MG63 (cell line): Measurements from ENCODE around the gene CLSTN1. TPM values are rescaled to one million over a fixed set of nuclear protein-coding genes. Genes with fewer than 3 reads are reported as not detected.
A peak's percentile ranks its signal among the peaks of the same experiment; 100 is the strongest.

Experiments used
- DNase-seq: peaks from one replicate; pipeline ENCODE4 v3.0.0-alpha.2; 2020
- H3K27me3 ChIP-seq: fragments of 250-450 bp; sonication (Bioruptor Pico); 2 replicates; pipeline ENCODE4 v1.5.1; 2020; ENCODE audit warnings: mild to moderate bottlenecking, moderate library complexity
- H3K36me3 ChIP-seq: fragments of 250-450 bp; sonication (Bioruptor Pico); 2 replicates; pipeline ENCODE4 v1.5.1; 2020; ENCODE audit warnings: mild to moderate bottlenecking, moderate library complexity
- H3K4me3 ChIP-seq: fragments of 250-450 bp; sonication (Bioruptor Pico); 2 replicates; pipeline ENCODE4 v1.5.1; 2020; ENCODE audit warnings: mild to moderate bottlenecking, moderate library complexity
- H3K9me3 ChIP-seq: fragments of 250-450 bp; sonication (Bioruptor Pico); 2 replicates; pipeline ENCODE4 v1.5.1; 2020; ENCODE audit warnings: mild to moderate bottlenecking, moderate library complexity
- total RNA-seq: library from RNA; depleted of rRNA; stranded (reverse); fragments of >200 nt; shearing (Covaris generic); gene quantifications from 2 replicates; pipeline ENCODE4 v1.2.3, GENCODE V29; 2014; ENCODE audit warnings: low replicate concordance

Gene CLSTN1
- total RNA-seq, 1 experiment from 2014 or later, result 43.6 TPM

- H3K4me3 ChIP-seq, result no peak overlapping the region
- no peaks in the 10 kb centered on the region for H3K27me3 ChIP-seq
- no peaks in the 10 kb centered on the region for H3K36me3 ChIP-seq
- no peaks in the 10 kb centered on the region for H3K9me3 ChIP-seq
- DNase-seq, result no peak
Observed at GRCh38 chr1:9703165-9703509, 120.6 kb downstream of the CLSTN1 start.

- no peaks in the 10 kb centered on the region for H3K9me3 ChIP-seq
- H3K4me3 ChIP-seq, result no peak overlapping the region
- peak; percentile 61 for DNase-seq
- H3K36me3 ChIP-seq, result no peaks in the 10 kb centered on the region
- no peaks in the 10 kb centered on the region for H3K27me3 ChIP-seq
Observed at GRCh38 chr1:9701665-9702064, 122.1 kb downstream of the CLSTN1 start.

GRCh38 chr1:9700340-9700739 lies 123.4 kb downstream of the CLSTN1 start:
- no peaks in the 10 kb centered on the region for H3K9me3 ChIP-seq
- no peaks in the 10 kb centered on the region for H3K27me3 ChIP-seq
- no peaks in the 10 kb centered on the region for H3K36me3 ChIP-seq
- H3K4me3 ChIP-seq, result no peak overlapping the region
- peak; percentile 79 for DNase-seq

GRCh38 chr1:9699361-9699760 lies 124.4 kb downstream of the CLSTN1 start:
- Histone ChIP-seq H3K9me3 (no peaks in the 10 kb centered on the region), H3K27me3 (no peaks in the 10 kb centered on the region), H3K36me3 (no peaks in the 10 kb centered on the region), H3K4me3 (no peak overlapping the region)
- DNase-seq, result no peak

- Histone ChIP-seq H3K9me3 (no peaks in the 10 kb centered on the region), H3K27me3 (no peaks in the 10 kb centered on the region), H3K4me3 (no peak overlapping the region), H3K36me3 (no peaks in the 10 kb centered on the region)
- no peak for DNase-seq
Observed at GRCh38 chr1:9696793-9697192, 127.0 kb downstream of the CLSTN1 start.

- H3K4me3 ChIP-seq, result no peak overlapping the region
- no peak for DNase-seq
Observed at GRCh38 chr1:9691691-9692090, 132.1 kb downstream of the CLSTN1 start.

GRCh38 chr1:9691108-9691445 lies 132.7 kb downstream of the CLSTN1 start:
- DNase-seq, result peak; percentile 15
- Histone ChIP-seq H3K36me3 (no peaks in the 10 kb centered on the region), H3K4me3 (no peak overlapping the region), H3K27me3 (no peaks in the 10 kb centered on the region), H3K9me3 (no peaks in the 10 kb centered on the region)

More at GRCh38 chr1:9691691-9692090, 132.1 kb downstream of the CLSTN1 start:
- Histone ChIP-seq H3K9me3 (no peaks in the 10 kb centered on the region), H3K27me3 (no peaks in the 10 kb centered on the region), H3K36me3 (no peaks in the 10 kb centered on the region)

GRCh38 chr1:9690440-9691107 lies 133.2 kb downstream of the CLSTN1 start:
- Histone ChIP-seq H3K36me3 (no peaks in the 10 kb centered on the region), H3K27me3 (no peaks in the 10 kb centered on the region), H3K4me3 (no peak overlapping the region; the same call in 1 of the 2 replicates), H3K9me3 (no peaks in the 10 kb centered on the region)
- no peak for DNase-seq

GRCh38 chr1:9689971-9690381 lies 133.8 kb downstream of the CLSTN1 start:
- Histone ChIP-seq H3K27me3 (no peaks in the 10 kb centered on the region), H3K4me3 (peak overlapping the region; percentile 49)
- peak; percentile 19 for DNase-seq

GRCh38 chr1:9689011-9689706 lies 134.6 kb downstream of the CLSTN1 start:
- peak; percentile 74 for DNase-seq
- no peaks in the 10 kb centered on the region for H3K9me3 ChIP-seq
- H3K27me3 ChIP-seq, result no peaks in the 10 kb centered on the region
- H3K4me3 ChIP-seq, result peak overlapping the region; percentile 49
- no peaks in the 10 kb centered on the region for H3K36me3 ChIP-seq

More at GRCh38 chr1:9689971-9690381, 133.8 kb downstream of the CLSTN1 start:
- Histone ChIP-seq H3K9me3 (no peaks in the 10 kb centered on the region), H3K36me3 (no peaks in the 10 kb centered on the region)

- Histone ChIP-seq H3K27me3 (no peaks in the 10 kb centered on the region), H3K4me3 (peak overlapping the region; percentile 49), H3K36me3 (no peaks in the 10 kb centered on the region), H3K9me3 (no peaks in the 10 kb centered on the region)
- DNase-seq, result no peak
Observed at GRCh38 chr1:9688599-9688998, 135.2 kb downstream of the CLSTN1 start.

- peak; percentile 19 for DNase-seq
- H3K9me3 ChIP-seq, result no peaks in the 10 kb centered on the region
- H3K27me3 ChIP-seq, result no peaks in the 10 kb centered on the region
- H3K4me3 ChIP-seq, result peak overlapping the region; percentile 33
- H3K36me3 ChIP-seq, result no peaks in the 10 kb centered on the region
Observed at GRCh38 chr1:9687874-9688582, 135.7 kb downstream of the CLSTN1 start.

GRCh38 chr1:9687120-9687873 lies 136.5 kb downstream of the CLSTN1 start:
- Histone ChIP-seq H3K4me3 (peak overlapping the region; percentile 33), H3K27me3 (no peaks in the 10 kb centered on the region), H3K9me3 (no peaks in the 10 kb centered on the region), H3K36me3 (no peaks in the 10 kb centered on the region)
- DNase-seq, result peak; percentile 73

GRCh38 chr1:9684801-9685200 lies 139.0 kb downstream of the CLSTN1 start:
- H3K27me3 ChIP-seq, result no peaks in the 10 kb centered on the region
- no peak for DNase-seq
- no peaks in the 10 kb centered on the region for H3K9me3 ChIP-seq
- no peaks in the 10 kb centered on the region for H3K36me3 ChIP-seq
- H3K4me3 ChIP-seq, result no peak overlapping the region

GRCh38 chr1:9680828-9681227 lies 142.9 kb downstream of the CLSTN1 start:
- DNase-seq, result no peak
- H3K27me3 ChIP-seq, result no peaks in the 10 kb centered on the region
- no peaks in the 10 kb centered on the region for H3K36me3 ChIP-seq

GRCh38 chr1:9680091-9680490 lies 143.7 kb downstream of the CLSTN1 start:
- H3K27me3 ChIP-seq, result no peaks in the 10 kb centered on the region
- no peaks in the 10 kb centered on the region for H3K9me3 ChIP-seq
- DNase-seq, result no peak
- no peaks in the 10 kb centered on the region for H3K36me3 ChIP-seq
- H3K4me3 ChIP-seq, result no peak overlapping the region

More at GRCh38 chr1:9680828-9681227, 142.9 kb downstream of the CLSTN1 start:
- H3K9me3 ChIP-seq, result no peaks in the 10 kb centered on the region
- H3K4me3 ChIP-seq, result no peak overlapping the region
